Activated T-cell treated with anti-CD3 and anti-CD28 coated beads, Interleukin-2, amount 50 U/mL, for 4 hours (primary cell): ENCODE data around the gene CHRNB2. TPM values are rescaled to one million over a fixed set of nuclear protein-coding genes. Genes with fewer than 3 reads are reported as not detected.
"Not testable (repeated sequence)": the region's sequence is repeated elsewhere in the genome, so short reads cannot be mapped to it uniquely, and the experiment has no call there.

ENCODE experiments used
- ATAC-seq, 2 donors: fragments of 200-7000 bp; cut with Tn5 transposase; one replicate each; pipeline ENCODE4 v1.10.0; 2021
- DNase-seq: peaks from one replicate; pipeline ENCODE4 v3.0.0-alpha.2; 2020
- H3K27me3 Mint-ChIP-seq: one replicate; pipeline ENCODE4 v1.8.0; 2021; ENCODE audit warnings: low read depth, mixed read lengths
- H3K36me3 Mint-ChIP-seq: one replicate; pipeline ENCODE4 v1.8.0; 2022; ENCODE audit warnings: mixed read lengths; ENCODE audit not compliant: insufficient read depth
- H3K4me1 Mint-ChIP-seq: one replicate; pipeline ENCODE4 v1.8.0; 2021; ENCODE audit warnings: low read depth, mixed read lengths
- H3K4me3 Mint-ChIP-seq: one replicate; pipeline ENCODE4 v1.8.0; 2021; ENCODE audit warnings: mild to moderate bottlenecking, moderate library complexity, mixed read lengths
- H3K9me3 Mint-ChIP-seq: one replicate; pipeline ENCODE4 v1.8.0; 2021; ENCODE audit warnings: mixed read lengths
- total RNA-seq, 3 donors: library from RNA; stranded (reverse); gene quantifications; one replicate each; pipeline ENCODE4 v1.2.1, GENCODE V29; 2021

The CHRNB2 gene, protein sequence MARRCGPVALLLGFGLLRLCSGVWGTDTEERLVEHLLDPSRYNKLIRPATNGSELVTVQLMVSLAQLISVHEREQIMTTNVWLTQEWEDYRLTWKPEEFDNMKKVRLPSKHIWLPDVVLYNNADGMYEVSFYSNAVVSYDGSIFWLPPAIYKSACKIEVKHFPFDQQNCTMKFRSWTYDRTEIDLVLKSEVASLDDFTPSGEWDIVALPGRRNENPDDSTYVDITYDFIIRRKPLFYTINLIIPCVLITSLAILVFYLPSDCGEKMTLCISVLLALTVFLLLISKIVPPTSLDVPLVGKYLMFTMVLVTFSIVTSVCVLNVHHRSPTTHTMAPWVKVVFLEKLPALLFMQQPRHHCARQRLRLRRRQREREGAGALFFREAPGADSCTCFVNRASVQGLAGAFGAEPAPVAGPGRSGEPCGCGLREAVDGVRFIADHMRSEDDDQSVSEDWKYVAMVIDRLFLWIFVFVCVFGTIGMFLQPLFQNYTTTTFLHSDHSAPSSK
- total RNA-seq: under 1 TPM in 1 of 3 donors, not detected in 2; 0.14 TPM

DNA sequence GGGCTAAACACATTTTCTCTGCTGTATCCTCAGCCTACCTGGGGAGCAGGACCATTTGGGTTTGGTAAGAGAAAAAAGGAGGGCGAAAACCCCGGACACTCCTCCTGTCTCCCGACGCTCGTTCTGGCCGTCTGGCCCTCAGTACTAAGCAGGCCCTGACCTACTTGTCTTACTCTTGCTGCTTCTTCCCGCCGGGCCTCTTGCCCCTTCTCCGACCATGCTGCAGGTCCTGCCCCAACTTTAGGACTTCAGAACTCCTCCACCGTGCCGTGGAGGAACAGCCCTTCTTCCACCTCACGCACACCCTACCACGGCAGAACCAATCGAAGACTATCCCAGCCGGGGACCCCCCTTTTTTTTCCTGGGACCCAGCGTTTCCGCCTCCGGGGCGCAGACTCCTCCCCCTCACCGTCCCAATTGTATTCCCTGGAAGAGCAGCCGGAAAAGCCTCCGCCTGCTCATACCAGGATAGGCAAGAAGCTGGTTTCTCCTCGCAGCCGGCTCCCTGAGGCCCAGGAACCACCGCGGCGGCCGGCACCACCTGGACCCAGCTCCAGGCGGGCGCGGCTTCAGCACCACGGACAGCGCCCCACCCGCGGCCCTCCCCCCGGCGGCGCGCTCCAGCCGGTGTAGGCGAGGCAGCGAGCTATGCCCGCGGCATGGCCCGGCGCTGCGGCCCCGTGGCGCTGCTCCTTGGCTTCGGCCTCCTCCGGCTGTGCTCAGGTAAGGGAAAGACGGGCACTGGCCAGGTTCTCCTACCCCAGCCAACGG lies at the start of gene CHRNB2:
Gene CHRNB2 (plus strand): TSS at position 393 of the 771 bp plus-strand sequence. CDS start 267 bp downstream, at position 660.
- ATAC-seq (peak; percentile 97), DNase-seq (peak; percentile 56)
- no peak within 1 kb of the TSS for H3K4me3 Mint-ChIP-seq
- H3K27me3 Mint-ChIP-seq: peaks cover 40% of the 10 kb centered on the region
- H3K36me3 Mint-ChIP-seq: no peaks in the 10 kb centered on the region
- peaks cover 5% of the 10 kb centered on the region for H3K4me1 Mint-ChIP-seq
- no peaks in the 10 kb centered on the region for H3K9me3 Mint-ChIP-seq

- Mint-ChIP-seq H3K4me1 (no peaks in the 10 kb centered on the region), H3K4me3 (no peak overlapping the region), H3K27me3 (peaks cover 11% of the 10 kb centered on the region), H3K36me3 (no peaks in the 10 kb centered on the region), H3K9me3 (no peaks in the 10 kb centered on the region)
- ATAC-seq (no peak), DNase-seq (no peak)
Observed at GRCh38 chr1:154519591-154519991, 48.0 kb upstream of the CHRNB2 start.

DNA sequence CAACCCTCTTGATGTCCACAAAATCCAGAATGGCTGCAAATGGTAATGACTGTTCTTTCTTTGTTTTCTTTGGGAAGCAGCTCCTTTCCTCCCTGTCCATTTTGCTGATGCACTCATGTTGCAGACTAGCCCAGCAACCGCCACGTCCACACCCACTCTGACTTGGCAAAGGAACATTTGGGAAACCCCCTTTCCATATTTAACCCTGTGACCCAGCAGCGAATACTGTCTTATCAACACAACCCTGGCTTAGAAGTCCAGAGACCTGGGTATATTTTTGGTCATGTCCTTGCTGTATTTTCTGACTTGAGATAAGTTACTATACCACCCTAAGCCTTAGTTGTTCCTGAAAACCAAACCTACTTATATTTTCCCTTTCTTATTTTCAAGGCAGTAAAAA lies 47.2 kb upstream of the CHRNB2 start:
- DNase-seq (no peak), ATAC-seq (no peak)
- peaks cover 9% of the 10 kb centered on the region for H3K27me3 Mint-ChIP-seq
- no peaks in the 10 kb centered on the region for H3K9me3 Mint-ChIP-seq
- no peak overlapping the region for H3K4me3 Mint-ChIP-seq
- no peaks in the 10 kb centered on the region for H3K4me1 Mint-ChIP-seq
- no peaks in the 10 kb centered on the region for H3K36me3 Mint-ChIP-seq

- no peak for ATAC-seq
- no peaks in the 10 kb centered on the region for H3K9me3 Mint-ChIP-seq
- no peak for DNase-seq
- H3K4me3 Mint-ChIP-seq: no peak overlapping the region
- H3K36me3 Mint-ChIP-seq: no peaks in the 10 kb centered on the region
- peaks cover 6% of the 10 kb centered on the region for H3K27me3 Mint-ChIP-seq
- no peaks in the 10 kb centered on the region for H3K4me1 Mint-ChIP-seq
Observed at GRCh38 chr1:154521695-154522094, 45.9 kb upstream of the CHRNB2 start.

GRCh38 chr1:154524881-154525280 lies 42.7 kb upstream of the CHRNB2 start:
- ATAC-seq (no peak), DNase-seq (no peak)
- no peaks in the 10 kb centered on the region for H3K9me3 Mint-ChIP-seq
- peaks cover 6% of the 10 kb centered on the region for H3K27me3 Mint-ChIP-seq
- no peak overlapping the region for H3K4me3 Mint-ChIP-seq
- H3K4me1 Mint-ChIP-seq: no peaks in the 10 kb centered on the region
- no peaks in the 10 kb centered on the region for H3K36me3 Mint-ChIP-seq

DNA sequence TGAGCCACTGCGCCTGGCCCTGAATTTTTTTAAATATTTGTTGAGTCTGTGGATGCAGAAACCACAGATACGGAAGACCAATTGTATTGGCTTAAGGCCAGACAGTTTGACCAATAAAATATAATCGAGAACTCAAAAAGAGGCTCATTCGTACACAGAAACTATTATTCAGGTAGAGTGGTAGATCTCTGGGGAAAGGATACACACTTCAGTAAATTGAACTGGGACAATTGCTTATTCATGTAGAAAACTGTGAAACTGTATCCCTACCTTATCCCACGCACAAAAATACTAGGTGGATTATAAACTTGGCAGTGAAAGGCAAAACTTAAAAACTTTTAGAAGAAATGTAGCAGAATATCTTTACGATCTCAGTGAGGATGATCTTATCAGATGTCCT lies 40.4 kb upstream of the CHRNB2 start:
- H3K36me3 Mint-ChIP-seq: no peaks in the 10 kb centered on the region
- H3K9me3 Mint-ChIP-seq: no peaks in the 10 kb centered on the region
- H3K4me3 Mint-ChIP-seq: no peak overlapping the region
- peaks cover 5% of the 10 kb centered on the region for H3K27me3 Mint-ChIP-seq
- H3K4me1 Mint-ChIP-seq: no peaks in the 10 kb centered on the region
- DNase-seq: no peak
- ATAC-seq: no peak

- DNase-seq (no peak), ATAC-seq (no peak)
- Mint-ChIP-seq H3K27me3 (peaks cover 6% of the 10 kb centered on the region), H3K4me3 (no peak overlapping the region), H3K36me3 (no peaks in the 10 kb centered on the region), H3K4me1 (no peaks in the 10 kb centered on the region), H3K9me3 (no peaks in the 10 kb centered on the region)
Observed at GRCh38 chr1:154529308-154529707, 38.3 kb upstream of the CHRNB2 start.

DNA sequence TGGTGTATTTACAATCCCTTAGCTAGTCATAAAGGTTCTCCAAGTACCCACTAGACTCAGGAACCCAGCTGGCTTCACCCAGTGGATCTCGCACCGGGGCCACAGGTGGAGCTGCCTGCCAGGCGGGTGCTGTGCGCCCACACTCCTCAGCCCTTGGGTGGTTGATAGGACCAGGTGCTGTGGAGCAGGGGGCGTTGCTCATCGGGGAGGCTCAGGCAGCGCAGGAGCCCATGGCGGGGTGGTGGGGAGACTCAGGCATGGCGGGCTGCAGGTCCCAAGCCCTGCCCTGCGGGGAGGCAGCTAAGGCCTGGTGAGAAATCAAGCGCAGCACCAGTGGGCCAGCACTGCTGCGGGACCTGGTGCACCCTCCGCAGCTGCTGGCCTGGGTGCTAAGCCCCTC lies 35.6 kb upstream of the CHRNB2 start:
- not testable (repeated sequence) for H3K4me1 Mint-ChIP-seq, H3K4me3 Mint-ChIP-seq, DNase-seq, H3K9me3 Mint-ChIP-seq, H3K27me3 Mint-ChIP-seq, ATAC-seq, H3K36me3 Mint-ChIP-seq

GRCh38 chr1:154533952-154534844 lies 33.4 kb upstream of the CHRNB2 start:
- DNase-seq (no peak), ATAC-seq (no peak)
- no peaks in the 10 kb centered on the region for H3K4me1 Mint-ChIP-seq
- H3K36me3 Mint-ChIP-seq: no peaks in the 10 kb centered on the region
- H3K27me3 Mint-ChIP-seq: peaks cover 10% of the 10 kb centered on the region
- no peaks in the 10 kb centered on the region for H3K9me3 Mint-ChIP-seq
- H3K4me3 Mint-ChIP-seq: no peak overlapping the region

DNA sequence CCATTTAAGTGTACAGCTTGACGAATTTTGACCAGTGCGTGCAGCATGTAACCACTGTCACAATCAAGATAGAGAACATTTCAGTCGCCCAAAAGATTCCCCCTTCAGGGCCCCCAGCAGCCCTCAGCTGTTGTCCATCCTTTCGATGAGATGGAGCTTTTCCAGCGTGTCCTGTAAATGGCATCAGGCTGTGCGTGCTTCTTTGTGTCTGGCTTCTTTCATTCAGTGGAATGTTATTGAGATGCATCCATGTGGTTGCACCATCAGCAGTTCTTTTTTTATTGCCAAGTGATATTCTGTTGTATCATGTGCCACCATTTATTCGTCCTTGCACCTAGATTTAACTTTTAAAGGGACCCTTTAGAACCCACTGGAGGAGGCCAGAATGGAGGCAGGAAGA lies 31.0 kb upstream of the CHRNB2 start:
- H3K4me1 Mint-ChIP-seq: no peaks in the 10 kb centered on the region
- ATAC-seq (no peak), DNase-seq (no peak)
- H3K9me3 Mint-ChIP-seq: no peaks in the 10 kb centered on the region
- no peaks in the 10 kb centered on the region for H3K36me3 Mint-ChIP-seq
- no peak overlapping the region for H3K4me3 Mint-ChIP-seq
- H3K27me3 Mint-ChIP-seq: peaks cover 15% of the 10 kb centered on the region

GRCh38 chr1:154539486-154540483 lies 27.8 kb upstream of the CHRNB2 start:
- Mint-ChIP-seq H3K4me3 (no peak overlapping the region), H3K27me3 (peaks cover 14% of the 10 kb centered on the region), H3K9me3 (no peaks in the 10 kb centered on the region), H3K36me3 (no peaks in the 10 kb centered on the region), H3K4me1 (no peaks in the 10 kb centered on the region)
- DNase-seq (no peak), ATAC-seq (no peak)

DNA sequence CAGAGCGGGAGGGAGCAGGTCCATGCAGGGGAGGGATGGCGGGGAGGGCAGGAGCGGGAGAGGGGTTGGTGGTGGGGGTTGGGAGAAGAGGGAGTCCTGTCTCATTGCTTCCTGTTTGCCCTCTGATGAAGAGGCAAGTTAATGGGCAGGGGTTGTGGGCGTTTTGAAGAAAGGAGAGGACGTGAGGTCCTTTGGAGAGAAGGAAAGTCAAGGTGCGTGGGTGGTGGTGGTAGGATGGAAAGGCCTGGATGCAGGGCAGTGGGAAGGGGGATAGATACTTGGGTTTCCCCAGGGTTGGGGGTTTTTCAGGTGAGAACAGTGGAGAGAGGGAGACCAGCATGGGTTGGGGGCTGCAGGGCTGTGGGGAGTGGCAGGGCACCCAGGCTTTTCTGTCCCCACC lies 26.3 kb upstream of the CHRNB2 start:
- H3K4me3 Mint-ChIP-seq: no peak overlapping the region
- DNase-seq (no peak), ATAC-seq (no peak)
- no peaks in the 10 kb centered on the region for H3K36me3 Mint-ChIP-seq
- H3K27me3 Mint-ChIP-seq: peaks cover 10% of the 10 kb centered on the region
- H3K4me1 Mint-ChIP-seq: no peaks in the 10 kb centered on the region
- H3K9me3 Mint-ChIP-seq: no peaks in the 10 kb centered on the region
